Esophagus (tissue), 2 donors: ENCODE measurements around the gene PTPRS. TPM values are rescaled to one million over a fixed set of nuclear protein-coding genes. Genes with fewer than 3 reads are reported as not detected.
"Not testable (repeated sequence)": the region's sequence is repeated elsewhere in the genome, so short reads cannot be mapped to it uniquely, and the experiment has no call there.

Experiments used
- H3K27ac ChIP-seq, 2 donors: one replicate each; pipeline ENCODE4 v1.5.1; 2013; ENCODE audit warnings: low read depth in 2 of 2, mild to moderate bottlenecking in 2 of 2, inconsistent platforms in 1 of 2, low read length in 1 of 2, moderate library complexity in 1 of 2
- H3K27me3 ChIP-seq, 2 donors: one replicate each; pipeline ENCODE4 v1.6.1; 2013; ENCODE audit warnings: low read length in 2 of 2, control low read depth in 1 of 2, mild to moderate bottlenecking in 1 of 2; ENCODE audit not compliant: insufficient read depth in 2 of 2, control insufficient read depth in 1 of 2
- H3K36me3 ChIP-seq, 2 donors: one replicate each; pipeline ENCODE4 v1.6.1; 2013; ENCODE audit warnings: low read length in 1 of 2; ENCODE audit not compliant: control insufficient read depth in 2 of 2, insufficient read depth in 2 of 2
- H3K4me1 ChIP-seq, 2 donors: one replicate each; pipeline ENCODE4 v1.6.1; 2013; ENCODE audit warnings: low read length in 1 of 2; ENCODE audit not compliant: control insufficient read depth in 2 of 2, insufficient read depth in 2 of 2
- H3K4me3 ChIP-seq, 2 donors: one replicate each; pipeline ENCODE4 v1.5.1; 2013; ENCODE audit warnings: low read length in 2 of 2, mild to moderate bottlenecking in 2 of 2, low read depth in 1 of 2, moderate library complexity in 1 of 2
- H3K9me3 ChIP-seq, 2 donors: one replicate each; pipeline ENCODE4 v1.6.1; 2013; ENCODE audit warnings: mild to moderate bottlenecking in 2 of 2, low read depth in 1 of 2, low read length in 1 of 2, moderate library complexity in 1 of 2; ENCODE audit not compliant: control insufficient read depth in 2 of 2, insufficient read depth in 1 of 2
- WGBS, 2 donors: extraction: QIAGEN DNeasy Blood & Tissue Kit; methylation state at CpG; one replicate each; pipeline ENCODE4 v1.1.7; 2013; 5-methylcytosine and 5-hydroxymethylcytosine counted together
- polyA plus RNA-seq, 2 donors: library from polyadenylated mRNA; stranded (reverse); fragments of 200-250 nt; gene quantifications; one replicate each; pipeline ENCODE4 v1.2.3, GENCODE V29; 2013
- donor health status: healthy with polysubstance abuse.
- donor health status: Bipolar disorder and iron deficiency.

PTPRS gene
- 10 to 100 TPM; 11.3 to 18.3 TPM for polyA plus RNA-seq

DNA sequence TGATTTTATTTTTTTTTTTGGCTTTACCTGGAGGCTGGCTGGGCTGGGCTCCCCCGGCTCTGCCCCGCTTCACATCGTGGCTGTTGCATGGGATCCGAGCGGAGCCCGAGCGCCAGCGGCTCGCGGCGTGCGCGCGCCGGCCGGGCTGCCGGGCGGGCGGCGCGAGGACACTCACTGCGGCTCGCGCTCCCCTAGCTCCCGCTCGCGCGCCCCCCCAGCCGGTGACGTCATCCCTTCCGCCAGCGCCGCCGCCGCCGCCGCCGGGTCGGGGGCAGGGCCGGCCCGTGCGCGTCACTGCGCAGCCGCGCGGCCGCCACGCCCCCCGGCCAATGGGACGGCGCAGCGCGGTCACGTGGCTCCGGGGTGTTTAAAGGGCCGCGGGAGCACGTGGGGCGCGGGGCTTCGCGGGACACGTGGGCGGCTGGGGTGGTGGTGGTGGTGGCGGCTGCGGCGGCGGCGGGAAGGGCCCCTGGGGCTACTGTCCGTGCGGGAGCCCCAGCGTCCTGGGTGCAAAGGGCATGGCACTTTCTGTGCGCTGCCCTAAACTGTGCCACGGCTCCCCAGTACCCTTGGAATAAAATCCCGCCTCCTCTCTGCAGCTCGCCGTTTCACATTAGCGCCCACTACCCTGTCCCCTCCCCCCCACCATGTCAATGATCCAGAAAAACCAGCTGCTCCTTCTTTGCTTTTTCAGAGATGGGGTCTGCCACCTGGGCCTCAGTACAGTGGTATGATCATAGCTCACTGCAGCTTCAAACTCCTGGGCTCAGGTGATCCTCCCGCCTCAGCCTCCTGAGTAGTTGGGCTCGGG lies at the start of gene PTPRS:
Gene PTPRS, minus strand, starts transcription at position 176 of the 811 bp plus-strand sequence. CDS start 54,672 bp downstream, outside the sequence.
- Histone ChIP-seq H3K9me3 (peaks cover 0 to 2% of the 10 kb centered on the region in 2 donors), H3K27ac (no peak within 1 kb of the TSS), H3K36me3 (no peaks in the 10 kb centered on the region), H3K4me3 (peak within 1 kb of the TSS; percentile 40 to 41), H3K4me1 (peaks cover 2 to 3% of the 10 kb centered on the region in 2 donors), H3K27me3 (peaks cover 0 to 17% of the 10 kb centered on the region in 2 donors)
- WGBS, 2 donors: 4 to 8% methylated on average over 49 to 81 of the region's 81 CpGs

DNA sequence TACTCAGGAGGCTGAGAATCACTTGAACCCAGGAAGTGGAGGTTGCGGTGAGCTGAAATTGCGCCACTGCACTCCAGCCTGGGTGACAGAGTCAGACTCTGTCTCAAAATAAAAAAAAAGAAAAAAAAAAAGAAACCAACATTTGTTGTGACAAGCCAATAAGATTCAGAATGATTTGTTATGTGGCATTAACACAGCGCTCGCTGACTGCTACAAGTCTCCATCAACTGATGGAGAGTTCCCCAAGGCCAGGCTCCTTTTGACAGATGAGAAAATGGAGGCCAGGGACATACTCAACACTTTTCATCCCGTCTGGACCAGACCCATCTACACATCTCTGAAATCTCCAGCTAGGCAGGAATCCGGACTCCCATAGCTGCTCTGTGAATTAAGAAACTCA lies 48.7 kb upstream of the PTPRS start:
- Histone ChIP-seq H3K27me3 (peaks cover 0 to 5% of the 10 kb centered on the region in 2 donors), H3K27ac (no peak overlapping the region), H3K9me3 (peaks cover 0 to 7% of the 10 kb centered on the region in 2 donors), H3K4me3 (no peak overlapping the region), H3K36me3 (no peaks in the 10 kb centered on the region), H3K4me1 (no peaks in the 10 kb centered on the region)
- WGBS, 2 donors: 81 to 90% methylated on average over 6 of the region's 6 CpGs

DNA sequence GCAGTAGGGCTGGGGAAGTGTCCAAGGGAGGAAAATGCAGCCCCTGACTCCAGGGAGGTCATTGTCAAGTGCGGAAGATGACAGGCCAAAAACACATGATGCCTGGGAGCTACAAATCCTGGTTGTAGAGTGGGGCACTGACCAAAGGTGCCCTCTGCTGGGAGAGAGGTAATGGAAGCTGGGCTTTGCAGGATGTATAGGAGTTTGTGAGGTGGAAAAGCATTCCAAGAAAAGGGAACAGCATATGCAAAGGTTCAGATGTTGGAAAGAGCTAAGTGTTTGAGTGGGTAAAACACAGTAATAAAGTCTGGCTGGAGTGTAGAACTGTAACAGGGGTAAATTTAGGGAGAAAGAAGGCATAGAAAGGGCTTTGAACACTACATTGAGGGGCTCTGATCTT lies 46.9 kb upstream of the PTPRS start:
- H3K27me3 ChIP-seq: peaks cover 0 to 5% of the 10 kb centered on the region in 2 donors
- H3K27ac ChIP-seq: no peak overlapping the region
- no peak overlapping the region for H3K4me3 ChIP-seq
- WGBS, 2 donors: 100% methylated on average over 1 of the region's 1 CpG
- H3K9me3 ChIP-seq: peaks cover 3 to 8% of the 10 kb centered on the region in 2 donors
- H3K4me1 ChIP-seq: no peaks in the 10 kb centered on the region
- no peaks in the 10 kb centered on the region for H3K36me3 ChIP-seq

DNA sequence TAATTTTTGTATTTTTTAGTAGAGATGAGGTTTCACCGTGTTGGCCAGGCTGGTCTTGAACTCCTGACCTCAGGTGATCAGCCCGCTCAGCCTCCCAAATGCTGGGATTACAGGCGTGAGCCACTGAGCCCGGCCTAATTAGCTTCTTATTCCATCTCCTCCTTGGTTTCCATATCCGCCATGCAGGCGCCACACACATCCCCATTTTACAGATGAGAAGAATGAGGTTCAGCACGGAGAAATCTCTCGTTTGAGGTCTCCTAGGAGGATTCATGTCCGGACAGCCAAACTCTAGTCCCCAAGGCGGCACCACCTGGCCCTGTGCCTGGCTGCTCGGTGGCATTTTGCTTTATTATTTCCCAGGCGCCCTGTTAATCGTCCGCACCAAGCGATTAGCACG lies 46.2 kb upstream of the PTPRS start:
- no peaks in the 10 kb centered on the region for H3K36me3 ChIP-seq
- no peak overlapping the region for H3K27ac ChIP-seq
- 68 to 83% methylated on average over 16 of the region's 16 CpGs for WGBS, 2 donors
- H3K4me1 ChIP-seq: no peaks in the 10 kb centered on the region
- H3K9me3 ChIP-seq: peaks cover 6 to 10% of the 10 kb centered on the region in 2 donors
- no peak overlapping the region for H3K4me3 ChIP-seq
- H3K27me3 ChIP-seq: peaks cover 0 to 5% of the 10 kb centered on the region in 2 donors

DNA sequence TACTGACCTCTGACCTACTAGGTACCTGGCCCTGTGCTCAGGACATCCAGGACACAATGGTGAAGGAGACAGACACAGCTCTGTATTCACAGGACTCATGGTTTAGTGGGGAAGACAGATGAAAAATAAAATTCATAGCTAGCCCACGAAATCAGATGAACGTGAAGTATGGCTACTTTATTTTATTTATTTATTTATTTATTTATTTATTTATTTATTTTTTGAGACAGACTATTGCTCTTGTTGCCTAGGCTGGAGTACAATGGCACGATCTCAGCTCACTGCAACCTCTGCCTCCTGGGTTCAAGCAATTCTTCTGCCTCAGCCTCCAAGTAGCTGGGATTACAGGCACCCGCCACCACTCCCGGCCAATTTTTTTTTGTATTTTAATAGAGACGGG lies 40.6 kb upstream of the PTPRS start:
- H3K9me3 ChIP-seq, H3K27me3 ChIP-seq, H3K27ac ChIP-seq, H3K4me1 ChIP-seq, H3K36me3 ChIP-seq, H3K4me3 ChIP-seq: not testable (repeated sequence)
- WGBS, 2 donors: 96% methylated on average over 6 of the region's 6 CpGs

DNA sequence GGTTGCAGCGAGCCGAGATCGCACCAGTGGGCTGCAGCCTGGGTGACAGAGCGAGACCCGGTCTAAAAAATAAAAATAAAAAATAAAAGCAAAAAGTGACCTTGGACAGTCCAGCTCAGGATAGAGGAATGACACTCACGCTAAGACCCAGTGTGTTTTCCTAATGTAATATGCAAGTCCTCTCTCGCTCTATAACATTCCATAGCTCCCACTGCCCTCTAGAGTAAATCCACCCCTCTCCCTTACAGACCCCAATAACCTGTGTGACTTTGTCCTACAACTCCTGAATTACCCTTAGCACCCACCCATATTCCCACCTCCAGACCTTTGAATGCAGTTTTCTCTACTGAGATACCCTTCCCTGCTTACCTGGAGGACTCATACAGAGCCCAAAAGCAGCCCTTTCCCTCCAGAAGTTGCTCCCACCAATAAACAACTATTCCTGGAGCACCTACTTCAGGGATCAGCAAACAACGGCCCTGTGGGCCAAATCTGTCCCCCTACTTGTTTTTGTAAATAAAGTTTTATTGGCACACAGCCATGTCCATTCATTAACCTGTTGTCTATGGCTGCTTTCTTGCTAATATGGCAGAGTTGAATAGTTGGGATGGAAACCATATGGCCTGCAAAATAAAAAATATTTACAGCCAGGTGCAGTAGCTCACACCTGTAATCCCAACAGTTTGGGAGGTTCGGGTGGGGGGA lies 39.8 kb upstream of the PTPRS start:
- 89 to 90% methylated on average over 9 of the region's 9 CpGs for WGBS, 2 donors
- H3K9me3 ChIP-seq: peaks cover 6% of the 10 kb centered on the region in 2 donors
- H3K27me3 ChIP-seq: no peaks in the 10 kb centered on the region
- no peak overlapping the region for H3K27ac ChIP-seq
- H3K4me3 ChIP-seq: no peak overlapping the region
- H3K4me1 ChIP-seq: no peaks in the 10 kb centered on the region
- H3K36me3 ChIP-seq: no peaks in the 10 kb centered on the region

DNA sequence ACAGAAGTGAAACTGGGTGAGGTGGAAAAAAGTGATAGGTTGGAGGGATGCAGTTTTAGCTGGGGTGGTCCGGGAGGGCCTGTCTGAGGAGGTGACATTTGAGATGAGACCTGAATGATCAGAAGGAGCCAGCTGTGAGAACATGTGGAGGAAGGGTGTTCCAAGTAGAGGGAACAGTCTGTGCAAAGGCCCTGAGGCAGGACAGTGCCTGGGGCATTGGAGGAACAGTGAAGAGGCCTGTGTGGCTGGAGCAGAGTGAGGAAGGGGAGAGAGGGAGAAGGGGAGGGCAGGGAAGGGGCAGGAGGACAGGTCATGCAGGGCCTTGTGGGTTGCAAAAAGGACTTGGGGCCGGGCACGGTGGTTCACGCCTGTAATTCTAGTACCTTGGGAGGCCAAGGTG lies 36.3 kb upstream of the PTPRS start:
- Histone ChIP-seq H3K27ac (no peak overlapping the region), H3K27me3 (no peaks in the 10 kb centered on the region), H3K36me3 (no peaks in the 10 kb centered on the region), H3K9me3 (peaks cover 0 to 6% of the 10 kb centered on the region in 2 donors), H3K4me3 (no peak overlapping the region), H3K4me1 (no peaks in the 10 kb centered on the region)
- 92 to 93% methylated on average over 4 of the region's 4 CpGs for WGBS, 2 donors

DNA sequence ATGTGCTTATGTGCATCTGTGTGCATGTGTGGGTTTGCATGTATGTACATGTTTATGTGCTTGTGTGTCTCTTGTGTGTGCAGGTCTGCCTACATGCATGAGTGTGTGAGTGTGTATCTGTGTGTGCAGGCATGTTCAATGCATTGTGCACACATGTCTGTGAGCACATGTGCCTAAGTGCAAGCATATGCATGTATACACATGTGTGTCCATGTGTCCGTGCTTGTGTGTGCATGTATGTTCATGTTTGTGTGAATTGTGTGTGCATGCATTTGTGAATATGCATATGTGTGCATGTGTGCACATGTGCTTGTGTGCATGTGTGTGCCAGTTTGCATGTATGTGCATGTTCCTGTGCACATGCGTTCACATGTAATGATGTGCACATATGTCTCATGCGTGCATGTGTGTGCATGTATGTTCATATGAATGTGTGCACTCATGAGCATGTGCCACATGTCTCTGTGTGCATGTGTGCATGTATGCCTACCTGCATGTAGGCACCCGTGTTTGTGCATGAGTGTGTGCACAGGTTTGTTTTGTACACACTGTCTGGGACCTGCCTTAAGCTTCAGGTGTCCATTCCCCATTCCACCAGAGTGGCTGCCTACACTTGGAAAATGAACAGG lies 32.1 kb upstream of the PTPRS start:
- Histone ChIP-seq H3K4me1 (no peaks in the 10 kb centered on the region), H3K27me3 (no peaks in the 10 kb centered on the region), H3K9me3 (peaks cover 0 to 3% of the 10 kb centered on the region in 2 donors), H3K36me3 (no peaks in the 10 kb centered on the region), H3K27ac (no peak overlapping the region), H3K4me3 (no peak overlapping the region)
- 89 to 91% methylated on average over 4 of the region's 4 CpGs for WGBS, 2 donors

DNA sequence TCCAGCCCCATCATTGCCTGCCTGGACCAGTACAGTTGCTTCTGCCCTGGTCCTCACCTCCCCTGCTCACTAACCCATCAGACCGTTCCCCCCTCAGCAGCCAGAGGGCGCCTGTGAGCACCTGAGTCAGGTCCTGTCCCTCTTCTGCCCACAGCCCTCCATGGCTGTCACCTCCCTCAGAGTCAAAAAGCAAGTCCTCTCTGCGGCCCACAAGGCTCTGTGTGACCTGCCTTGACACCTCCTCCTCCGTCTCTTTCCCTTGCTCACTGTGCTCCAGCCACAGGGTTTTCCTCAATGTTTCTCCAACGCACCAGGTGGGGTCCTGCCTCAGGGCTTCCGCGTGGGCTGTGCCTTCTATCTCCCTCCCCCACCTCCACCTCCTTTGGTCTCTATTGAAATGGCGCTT lies 29.4 kb upstream of the PTPRS start:
- Histone ChIP-seq H3K9me3 (peaks cover 0 to 3% of the 10 kb centered on the region in 2 donors), H3K27ac (no peak overlapping the region), H3K36me3 (no peaks in the 10 kb centered on the region), H3K4me3 (no peak overlapping the region), H3K4me1 (no peaks in the 10 kb centered on the region), H3K27me3 (peaks cover 0 to 3% of the 10 kb centered on the region in 2 donors)
- 27 to 30% methylated on average over 8 of the region's 8 CpGs for WGBS, 2 donors
